HG02840 (cell line): ENCODE data around the gene BTRC.

Source experiments
- ATAC-seq: cut with Tn5 transposase; IDR thresholded peaks from one replicate; pipeline ENCODE4 v1.9.1; 2021; ENCODE audit warnings: mild to moderate bottlenecking, moderate library complexity, moderate number of reproducible peaks; ENCODE audit not compliant: unreplicated experiment, low FRiP score

BTRC gene

GRCh38 chr10:101563007-101563406 lies 209.0 kb downstream of the BTRC start:
- no peak for ATAC-seq

GRCh38 chr10:101563497-101564040 lies 209.6 kb downstream of the BTRC start:
- ATAC-seq, result no peak

- ATAC-seq, result no peak
Observed at GRCh38 chr10:101564490-101564991, 210.6 kb downstream of the BTRC start.

GRCh38 chr10:101565370-101565900 lies 211.5 kb downstream of the BTRC start:
- no peak for ATAC-seq

GRCh38 chr10:101565936-101566332 lies 212.0 kb downstream of the BTRC start:
- ATAC-seq, result no peak

- no peak for ATAC-seq
Observed at GRCh38 chr10:101566333-101567164, 212.6 kb downstream of the BTRC start.

GRCh38 chr10:101567165-101568006 lies 213.4 kb downstream of the BTRC start:
- ATAC-seq, result no peak

GRCh38 chr10:101568054-101568745 lies 214.2 kb downstream of the BTRC start:
- no peak for ATAC-seq

GRCh38 chr10:101569323-101569621 lies 215.3 kb downstream of the BTRC start:
- no peak for ATAC-seq

- ATAC-seq, result peak; percentile 48
Observed at GRCh38 chr10:101569622-101570427, 215.9 kb downstream of the BTRC start.

- peak; percentile 20 for ATAC-seq
Observed at GRCh38 chr10:101570428-101571270, 216.7 kb downstream of the BTRC start.

GRCh38 chr10:101571271-101571925 lies 217.4 kb downstream of the BTRC start:
- no peak for ATAC-seq

GRCh38 chr10:101572126-101572525 lies 218.2 kb downstream of the BTRC start:
- no peak for ATAC-seq

- ATAC-seq, result no peak
Observed at GRCh38 chr10:101572785-101573184, 218.8 kb downstream of the BTRC start.

- ATAC-seq, result no peak
Observed at GRCh38 chr10:101573885-101574753, 220.2 kb downstream of the BTRC start.

- no peak for ATAC-seq
Observed at GRCh38 chr10:101575091-101575490, 221.1 kb downstream of the BTRC start.

GRCh38 chr10:101575580-101576210 lies 221.7 kb downstream of the BTRC start:
- no peak for ATAC-seq
